Lower lobe of right lung (tissue), 2 donors: ENCODE data around the gene IFRD2. TPM values are rescaled to one million over a fixed set of nuclear protein-coding genes. Genes with fewer than 3 reads are reported as not detected.

Experiments
- ATAC-seq, 2 donors: fragments of 200-7000 bp; cut with Tn5 transposase; one replicate each; pipeline ENCODE4 v1.9.1; 2020 to 2022; ENCODE audit warnings: mild to moderate bottlenecking in 2 of 2, moderate library complexity in 2 of 2
- DNase-seq: peaks from one replicate; pipeline ENCODE4 v3.0.0-alpha.2; 2020
- H3K27ac ChIP-seq: fragments of 200-600 bp; one replicate; pipeline ENCODE4 v1.8.0; 2022
- H3K27me3 ChIP-seq: fragments of 200-600 bp; one replicate; pipeline ENCODE4 v1.8.0; 2022; ENCODE audit warnings: low read depth
- H3K36me3 ChIP-seq: fragments of 200-600 bp; one replicate; pipeline ENCODE4 v1.8.0; 2022; ENCODE audit warnings: mild to moderate bottlenecking
- H3K4me1 ChIP-seq: fragments of 200-600 bp; one replicate; pipeline ENCODE4 v1.8.0; 2022
- H3K4me3 ChIP-seq: fragments of 200-600 bp; one replicate; pipeline ENCODE4 v1.8.0; 2022; ENCODE audit warnings: mild to moderate bottlenecking
- H3K9me3 ChIP-seq: fragments of 200-600 bp; one replicate; pipeline ENCODE4 v1.8.0; 2022
- intact Hi-C: fragments of 100-400 bp; cut with DNase I; formaldehyde crosslinking; loops from one replicate; pipeline ENCODE4 v1.11.0; 2022
- total RNA-seq: library from RNA; stranded (reverse); fragmentation: NEBNext Ultra II Directional; extraction: Animal tissue kit (Norgen Biotek cat#: 25700); gene quantifications from one replicate; pipeline ENCODE4 v1.2.1, GENCODE V29; 2021
- TF ChIP-seq, protein P1 (sequence below): fragments of 200-600 bp; IDR thresholded peaks from one replicate; pipeline ENCODE4 v1.8.0; 2022; ENCODE audit warnings: antibody characterized with exemption, mild to moderate bottlenecking
- donor health status: DM: no; HTN: yes; CAD: no; lungs with severe emphysema.

IFRD2 gene
- total RNA-seq, 1 donor from 2014 or later = 66.9 TPM

DNA sequence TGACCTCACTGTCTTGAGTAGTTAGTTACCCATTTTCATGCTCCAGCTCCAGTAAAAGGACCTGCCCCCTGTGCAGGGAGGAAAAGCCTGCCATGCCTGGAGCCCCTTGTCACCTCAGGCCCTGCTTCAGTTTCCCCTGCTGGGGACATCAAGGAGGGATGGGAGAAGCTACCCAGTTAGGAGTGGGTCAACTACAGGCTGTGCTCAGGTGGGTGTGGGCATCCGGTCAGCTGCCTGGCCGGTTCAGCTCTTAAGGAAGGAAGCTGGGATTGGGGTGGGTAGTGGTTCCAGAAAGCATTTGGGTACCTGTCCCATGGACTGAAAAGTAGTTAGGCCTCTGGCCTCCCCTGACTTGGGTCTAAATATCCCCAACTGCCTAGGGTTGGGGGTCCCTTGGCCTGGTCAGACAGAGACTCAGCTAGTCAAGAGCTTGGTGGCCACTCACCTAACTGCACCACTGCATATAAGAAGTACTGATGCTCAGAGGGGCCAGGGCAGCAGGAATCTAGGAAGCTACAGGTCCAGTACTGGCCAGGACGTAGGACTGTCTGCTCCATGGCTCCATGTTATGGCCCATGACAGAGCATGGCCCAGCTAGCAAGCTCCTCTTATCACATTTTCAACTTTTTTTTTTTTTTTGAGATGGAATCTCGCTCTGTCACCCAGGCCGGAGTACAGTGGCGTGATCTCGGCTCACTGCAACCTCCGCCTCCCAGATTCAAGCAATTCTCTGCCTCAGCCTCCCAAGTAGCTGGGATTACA is 12.8 kb downstream of the IFRD2 start:
- Histone ChIP-seq H3K36me3 (peaks cover 4% of the 10 kb centered on the region), H3K9me3 (no peaks in the 10 kb centered on the region), H3K27ac (no peak overlapping the region), H3K27me3 (peaks cover 22% of the 10 kb centered on the region), H3K4me3 (no peak overlapping the region), H3K4me1 (peaks cover 4% of the 10 kb centered on the region)
- no peak for ATAC-seq
- intact Hi-C loops = no loop called here
- no peak for DNase-seq
- TF ChIP-seq, protein P1, sequence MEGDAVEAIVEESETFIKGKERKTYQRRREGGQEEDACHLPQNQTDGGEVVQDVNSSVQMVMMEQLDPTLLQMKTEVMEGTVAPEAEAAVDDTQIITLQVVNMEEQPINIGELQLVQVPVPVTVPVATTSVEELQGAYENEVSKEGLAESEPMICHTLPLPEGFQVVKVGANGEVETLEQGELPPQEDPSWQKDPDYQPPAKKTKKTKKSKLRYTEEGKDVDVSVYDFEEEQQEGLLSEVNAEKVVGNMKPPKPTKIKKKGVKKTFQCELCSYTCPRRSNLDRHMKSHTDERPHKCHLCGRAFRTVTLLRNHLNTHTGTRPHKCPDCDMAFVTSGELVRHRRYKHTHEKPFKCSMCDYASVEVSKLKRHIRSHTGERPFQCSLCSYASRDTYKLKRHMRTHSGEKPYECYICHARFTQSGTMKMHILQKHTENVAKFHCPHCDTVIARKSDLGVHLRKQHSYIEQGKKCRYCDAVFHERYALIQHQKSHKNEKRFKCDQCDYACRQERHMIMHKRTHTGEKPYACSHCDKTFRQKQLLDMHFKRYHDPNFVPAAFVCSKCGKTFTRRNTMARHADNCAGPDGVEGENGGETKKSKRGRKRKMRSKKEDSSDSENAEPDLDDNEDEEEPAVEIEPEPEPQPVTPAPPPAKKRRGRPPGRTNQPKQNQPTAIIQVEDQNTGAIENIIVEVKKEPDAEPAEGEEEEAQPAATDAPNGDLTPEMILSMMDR = no peak

DNA sequence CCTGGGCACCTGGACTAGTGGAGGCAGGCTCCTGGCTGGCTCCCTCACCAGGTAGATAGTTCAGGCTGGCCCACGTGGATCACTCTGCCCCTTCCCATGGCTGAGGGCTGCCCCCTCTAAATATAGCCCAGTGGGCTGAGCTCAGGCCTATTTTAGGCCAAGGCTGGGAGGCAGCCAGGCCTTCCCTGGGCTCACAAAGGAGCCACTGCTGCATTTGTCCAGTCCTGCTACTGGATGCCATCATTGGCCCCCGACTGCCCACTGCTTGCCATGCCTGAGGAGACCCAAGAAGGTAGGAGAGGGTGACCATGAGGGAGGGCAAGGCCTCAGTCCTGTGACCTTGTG is 13.4 kb downstream of the IFRD2 start, which contains the start of gene LSMEM2:
Gene LSMEM2, plus strand, starts transcription at position 208 of the 345 bp plus-strand sequence. Its CDS starts 27 bp downstream, at position 235.
- peaks cover 4% of the 10 kb centered on the region for H3K36me3 ChIP-seq
- H3K4me3 ChIP-seq = no peak within 1 kb of the TSS
- peaks cover 23% of the 10 kb centered on the region for H3K27me3 ChIP-seq
- TF ChIP-seq, protein P1 = no peak
- no peak within 1 kb of the TSS for H3K27ac ChIP-seq
- peaks cover 10% of the 10 kb centered on the region for H3K4me1 ChIP-seq
- H3K9me3 ChIP-seq = no peaks in the 10 kb centered on the region
- DNase-seq (no peak), ATAC-seq (no peak)
- intact Hi-C loops = no loop called here

DNA sequence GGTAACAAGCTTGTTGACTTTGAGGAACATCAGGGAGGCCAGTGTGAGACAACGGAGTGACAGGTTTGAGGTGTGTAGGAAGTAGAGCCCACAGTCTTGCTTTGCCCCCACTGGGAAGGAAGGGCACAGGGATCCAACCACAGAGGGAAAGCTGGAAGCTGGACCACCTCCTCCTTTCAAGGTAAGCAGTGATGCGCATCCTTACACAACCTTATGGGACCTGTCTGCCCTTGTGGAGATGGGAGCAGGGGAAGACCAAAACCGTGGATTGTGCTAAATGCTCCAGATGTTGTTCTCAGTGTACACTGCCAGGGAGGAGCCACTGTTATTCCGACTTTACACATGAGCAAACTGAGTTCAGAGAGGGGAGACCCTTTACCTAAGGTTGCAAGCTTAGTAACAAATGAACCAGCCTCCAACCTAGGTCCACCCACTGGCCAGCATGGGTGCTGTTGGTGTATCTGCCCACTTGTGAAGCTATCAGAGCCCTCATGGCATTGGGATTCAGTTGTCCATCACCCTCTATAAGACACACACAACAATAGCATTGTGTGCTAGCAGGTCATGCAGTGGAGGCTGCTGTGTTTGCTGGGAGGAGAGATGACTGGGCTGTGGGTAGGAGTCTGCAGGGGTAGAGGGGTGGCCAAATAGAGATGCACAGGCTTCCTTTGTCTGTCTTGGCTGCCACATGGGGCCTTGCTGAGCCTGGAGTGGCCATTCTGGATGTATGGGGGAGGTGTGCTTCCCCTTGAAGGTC is 13.9 kb downstream of the IFRD2 start:
- no peaks in the 10 kb centered on the region for H3K9me3 ChIP-seq
- intact Hi-C loops = no loop called here
- H3K4me1 ChIP-seq = peaks cover 15% of the 10 kb centered on the region
- ATAC-seq (no peak), DNase-seq (no peak)
- TF ChIP-seq, protein P1 = no peak
- no peak overlapping the region for H3K27ac ChIP-seq
- H3K27me3 ChIP-seq = peaks cover 23% of the 10 kb centered on the region
- no peak overlapping the region for H3K4me3 ChIP-seq
- H3K36me3 ChIP-seq = peaks cover 4% of the 10 kb centered on the region

DNA sequence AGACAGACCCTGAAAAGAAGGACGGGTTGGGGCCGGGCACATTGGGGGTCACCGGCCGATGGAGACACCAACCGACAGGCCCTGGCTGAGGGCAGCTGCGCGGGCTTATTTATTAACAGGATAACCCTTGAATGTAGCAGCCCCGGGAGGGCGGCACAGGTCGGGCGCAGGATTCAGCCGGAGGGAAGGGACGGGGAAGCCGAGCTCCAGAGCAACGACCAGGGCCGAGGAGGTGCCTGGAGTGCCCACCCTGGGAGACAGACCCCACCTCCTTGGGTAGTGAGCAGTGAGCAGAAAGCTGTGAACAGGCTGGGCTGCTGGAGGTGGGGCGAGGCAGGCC is 15.5 kb downstream of the IFRD2 start:
- H3K4me1 ChIP-seq = peaks cover 25% of the 10 kb centered on the region
- no peak overlapping the region for H3K27ac ChIP-seq
- H3K36me3 ChIP-seq = peaks cover 4% of the 10 kb centered on the region
- TF ChIP-seq, protein P1 = no peak
- ATAC-seq = no peak
- H3K4me3 ChIP-seq = no peak overlapping the region
- DNase-seq = no peak
- no peaks in the 10 kb centered on the region for H3K9me3 ChIP-seq
- intact Hi-C loops = no loop called here
- peaks cover 23% of the 10 kb centered on the region for H3K27me3 ChIP-seq

DNA sequence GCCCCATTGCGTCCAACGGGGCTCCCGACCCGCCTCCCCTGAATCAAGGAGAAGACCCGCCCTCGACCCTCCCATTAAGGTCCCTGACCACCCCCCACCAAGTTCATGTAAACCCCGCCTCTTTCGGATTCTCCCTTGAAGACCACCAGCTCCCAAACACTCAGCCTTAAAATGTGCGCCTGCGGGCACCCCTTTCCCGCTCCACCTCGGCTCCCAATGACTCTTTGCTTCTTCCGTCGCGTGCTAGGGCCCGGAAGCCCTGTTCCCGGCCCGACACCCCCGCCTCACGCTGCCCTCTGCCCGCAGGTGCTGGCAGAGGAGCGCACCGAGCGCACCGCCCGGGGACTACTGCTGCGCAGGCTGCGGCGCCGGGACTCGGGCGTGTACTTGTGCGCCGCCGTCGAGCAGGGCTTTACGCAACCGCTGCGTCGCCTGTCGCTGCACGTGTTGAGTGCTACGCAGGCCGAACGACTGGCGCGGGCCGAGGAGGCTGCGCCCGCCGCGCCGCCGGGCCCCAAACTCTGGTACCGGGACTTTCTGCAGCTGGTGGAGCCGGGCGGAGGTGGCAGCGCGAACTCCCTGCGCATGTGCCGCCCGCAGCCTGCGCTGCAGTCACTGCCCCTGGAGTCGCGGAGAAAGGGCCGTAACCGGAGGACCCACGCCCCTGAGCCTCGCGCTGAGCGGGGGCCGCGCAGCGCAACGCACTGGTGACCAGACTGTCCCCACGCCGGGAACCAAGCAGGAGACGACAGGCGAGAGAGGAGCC is 16.1 kb downstream of the IFRD2 start:
- DNase-seq = no peak
- Histone ChIP-seq H3K36me3 (peaks cover 4% of the 10 kb centered on the region), H3K27me3 (peaks cover 23% of the 10 kb centered on the region), H3K9me3 (no peaks in the 10 kb centered on the region), H3K4me1 (peaks cover 30% of the 10 kb centered on the region), H3K27ac (no peak overlapping the region), H3K4me3 (no peak overlapping the region)
- TF ChIP-seq, protein P1 = no peak
- ATAC-seq = no peak
- intact Hi-C loops = no loop called here
